ENCODE measurements around the gene ARG2. TPM values are rescaled to one million over a fixed set of nuclear protein-coding genes. Genes with fewer than 3 reads are reported as not detected.

Gene ARG2
- total RNA-seq, 1 donor from 2014 or later, result 2.0 TPM

GRCh38 chr14:67650151-67650550 lies 30.4 kb downstream of the ARG2 start:
- Histone ChIP-seq H3K27ac (no peak overlapping the region), H3K9me3 (no peaks in the 10 kb centered on the region), H3K4me3 (no peak overlapping the region), H3K4me1 (no peaks in the 10 kb centered on the region), H3K27me3 (no peaks in the 10 kb centered on the region), H3K36me3 (peaks cover 87% of the 10 kb centered on the region)
- intact Hi-C loops (cut with DNase I), result no loop called here
- ATAC-seq (no peak), DNase-seq (no peak)
- TF ChIP-seq, protein P1, sequence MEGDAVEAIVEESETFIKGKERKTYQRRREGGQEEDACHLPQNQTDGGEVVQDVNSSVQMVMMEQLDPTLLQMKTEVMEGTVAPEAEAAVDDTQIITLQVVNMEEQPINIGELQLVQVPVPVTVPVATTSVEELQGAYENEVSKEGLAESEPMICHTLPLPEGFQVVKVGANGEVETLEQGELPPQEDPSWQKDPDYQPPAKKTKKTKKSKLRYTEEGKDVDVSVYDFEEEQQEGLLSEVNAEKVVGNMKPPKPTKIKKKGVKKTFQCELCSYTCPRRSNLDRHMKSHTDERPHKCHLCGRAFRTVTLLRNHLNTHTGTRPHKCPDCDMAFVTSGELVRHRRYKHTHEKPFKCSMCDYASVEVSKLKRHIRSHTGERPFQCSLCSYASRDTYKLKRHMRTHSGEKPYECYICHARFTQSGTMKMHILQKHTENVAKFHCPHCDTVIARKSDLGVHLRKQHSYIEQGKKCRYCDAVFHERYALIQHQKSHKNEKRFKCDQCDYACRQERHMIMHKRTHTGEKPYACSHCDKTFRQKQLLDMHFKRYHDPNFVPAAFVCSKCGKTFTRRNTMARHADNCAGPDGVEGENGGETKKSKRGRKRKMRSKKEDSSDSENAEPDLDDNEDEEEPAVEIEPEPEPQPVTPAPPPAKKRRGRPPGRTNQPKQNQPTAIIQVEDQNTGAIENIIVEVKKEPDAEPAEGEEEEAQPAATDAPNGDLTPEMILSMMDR (IDR thresholded peaks at IDR 0.05), result no peak

- DNase-seq, result no peak
- H3K4me3 ChIP-seq, result no peak overlapping the region
- H3K9me3 ChIP-seq, result no peaks in the 10 kb centered on the region
- no peaks in the 10 kb centered on the region for H3K4me1 ChIP-seq
- H3K27me3 ChIP-seq, result no peaks in the 10 kb centered on the region
- H3K36me3 ChIP-seq, result peaks cover 92% of the 10 kb centered on the region
- TF ChIP-seq, protein P1 (IDR thresholded peaks at IDR 0.05), result no peak
- H3K27ac ChIP-seq, result no peak overlapping the region
- intact Hi-C loops (cut with DNase I), result no loop called here
- no peak for ATAC-seq
Measured at GRCh38 chr14:67650694-67651093, 31.0 kb downstream of the ARG2 start.

DNA sequence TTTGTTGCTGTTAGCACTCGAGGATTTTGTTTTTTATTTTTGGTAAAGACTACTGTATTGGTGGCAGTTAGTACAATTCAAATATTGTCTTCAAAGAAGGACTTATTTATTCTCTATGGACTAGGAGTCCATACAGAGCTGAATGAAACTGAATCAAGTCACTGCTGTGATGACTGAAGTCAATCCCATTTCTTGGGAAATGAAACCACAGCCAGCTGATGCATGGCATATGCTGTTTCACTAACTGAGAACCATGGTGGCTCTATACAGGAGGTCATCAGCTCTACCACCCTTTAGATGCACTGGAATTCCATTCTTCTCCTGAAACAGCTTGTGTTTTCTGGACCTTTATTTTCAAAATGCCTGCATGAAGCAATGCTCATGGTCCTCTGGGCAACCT lies 32.5 kb downstream of the ARG2 start:
- intact Hi-C loops (cut with DNase I), result no loop called here

GRCh38 chr14:67653651-67654280 lies 34.0 kb downstream of the ARG2 start:
- no peak for DNase-seq
- Histone ChIP-seq H3K36me3 (peaks cover 99% of the 10 kb centered on the region), H3K4me1 (no peaks in the 10 kb centered on the region), H3K9me3 (no peaks in the 10 kb centered on the region), H3K27me3 (no peaks in the 10 kb centered on the region), H3K27ac (no peak overlapping the region), H3K4me3 (no peak overlapping the region)
- intact Hi-C loops (cut with DNase I), result no loop called here
- peak; percentile 76 for ATAC-seq
- TF ChIP-seq, protein P1 (IDR thresholded peaks at IDR 0.05), result no peak

More for the DNA sequence above, 32.5 kb downstream of the ARG2 start:
- Histone ChIP-seq H3K27ac (no peak overlapping the region), H3K4me3 (no peak overlapping the region), H3K36me3 (peaks cover 98% of the 10 kb centered on the region), H3K27me3 (no peaks in the 10 kb centered on the region), H3K4me1 (no peaks in the 10 kb centered on the region), H3K9me3 (no peaks in the 10 kb centered on the region)
- TF ChIP-seq, protein P1 (IDR thresholded peaks at IDR 0.05), result no peak
- ATAC-seq (no peak), DNase-seq (no peak)

DNA sequence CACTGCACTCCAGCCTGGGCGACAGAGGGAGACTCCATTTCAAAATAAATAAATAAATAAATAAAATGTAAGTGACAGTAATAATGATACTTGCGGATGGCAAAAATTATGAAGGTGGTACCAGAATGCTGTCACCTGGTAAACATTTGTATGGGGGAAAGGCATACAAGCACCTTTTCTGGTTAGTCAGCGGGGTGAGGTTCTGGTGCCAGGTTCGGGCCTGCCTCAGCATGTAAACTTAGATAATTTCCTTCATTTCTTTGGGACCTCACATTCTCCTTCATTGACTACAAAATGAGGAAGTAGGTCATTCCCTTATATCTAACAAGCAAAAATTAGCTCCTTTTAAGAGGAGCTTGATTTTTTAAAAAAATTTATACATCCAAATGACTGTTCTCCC lies 43.9 kb downstream of the ARG2 start:
- DNase-seq, result no peak

More for the DNA sequence above, 43.9 kb downstream of the ARG2 start:
- H3K4me3 ChIP-seq, result no peak overlapping the region
- no peaks in the 10 kb centered on the region for H3K9me3 ChIP-seq
- H3K4me1 ChIP-seq, result peaks cover 7% of the 10 kb centered on the region
- no peak for ATAC-seq
- intact Hi-C loops (cut with DNase I), result no loop called here
- H3K27me3 ChIP-seq, result no peaks in the 10 kb centered on the region
- H3K27ac ChIP-seq, result no peak overlapping the region
- TF ChIP-seq, protein P1 (IDR thresholded peaks at IDR 0.05), result no peak
- peaks cover 22% of the 10 kb centered on the region for H3K36me3 ChIP-seq

All from upper lobe of right lung (tissue), 1 donor.